ENCODE results near the gene GALNTL6. TPM values are rescaled to one million over a fixed set of nuclear protein-coding genes. Genes with fewer than 3 reads are reported as not detected.

The GALNTL6 gene
- total and polyA plus RNA-seq, 2 of the 4 experiments (the other 2 are of a cell fraction), result under 0.01 TPM; not detected in 1

DNA sequence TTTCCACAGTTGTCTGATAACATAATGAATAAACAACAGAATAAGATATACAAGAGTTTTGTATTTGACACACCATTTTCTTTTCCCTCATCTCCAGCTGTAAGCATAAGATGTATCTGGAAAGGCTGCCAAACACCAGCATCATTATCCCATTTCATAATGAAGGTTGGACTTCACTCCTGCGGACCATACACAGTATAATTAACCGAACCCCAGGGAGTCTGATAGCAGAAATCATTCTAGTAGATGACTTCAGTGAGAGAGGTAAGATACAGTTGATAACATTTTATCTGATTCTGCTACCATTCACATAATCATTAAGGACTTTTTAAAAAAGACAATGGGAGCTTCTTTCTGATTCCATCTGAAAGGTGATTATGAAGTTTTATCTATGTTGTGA, 535.2 kb downstream of the GALNTL6 start:
- Histone ChIP-seq H2BK20ac (ENCODE audit: low read depth, low read length) (no peak overlapping the region), H4K91ac (ENCODE audit: insufficient read depth, low read depth, low read length) (no peak overlapping the region), H3K27me3 (ENCODE audit: control insufficient read depth, insufficient read depth, low read length) (no peaks in the 10 kb centered on the region), H3K9me1 (ENCODE audit: insufficient read depth, low read length) (no peaks in the 10 kb centered on the region), H4K8ac (ENCODE audit: low read depth in 2 of 2, low read length in 2 of 2) (no peak overlapping the region), H2AK9ac (replicated peaks; ENCODE audit: low read depth, low read length, poor library complexity) (no peak overlapping the region), H3K36me3 (ENCODE audit: control insufficient read depth, insufficient read depth, low read length) (no peaks in the 10 kb centered on the region), H3K4me1 (ENCODE audit: control insufficient read depth, insufficient read depth, low read length) (no peaks in the 10 kb centered on the region), H2AFZ (replicated peaks; ENCODE audit: low read length, poor library complexity) (no peak overlapping the region), H3K27ac (ENCODE audit: insufficient read depth, low read length) (no peak overlapping the region), H2BK120ac (ENCODE audit: low read depth, low read length) (no peak overlapping the region), H3K79me1 (ENCODE audit: low read depth in 1 of 2, low read length in 2 of 2) (no peaks in the 10 kb centered on the region), H2AK5ac (ENCODE audit: low read depth, low read length) (no peak overlapping the region), H3K4me3 (ENCODE audit: insufficient read depth, low read depth, low read length) (no peak overlapping the region), H4K5ac (ENCODE audit: low read depth, low read length) (no peak overlapping the region), H2BK5ac (ENCODE audit: low read depth, low read length, poor library complexity, severe bottlenecking) (no peak overlapping the region), H4K20me1 (ENCODE audit: insufficient read depth, low read length) (no peaks in the 10 kb centered on the region), H2BK15ac (ENCODE audit: low read depth, low read length) (no peak overlapping the region), H3K9me3 (ENCODE audit: control insufficient read depth, insufficient read depth, low read length) (peaks cover 3% of the 10 kb centered on the region; the same call in 1 of the 2 replicates), H3K23ac (ENCODE audit: low read depth, low read length) (no peak overlapping the region), H3K9ac (ENCODE audit: low read depth, low read length) (no peak overlapping the region), H3K14ac (replicated peaks; ENCODE audit: low read depth, low read length) (no peak overlapping the region), H3K18ac (ENCODE audit: low read depth, low read length) (no peak overlapping the region), H3K56ac (ENCODE audit: extremely low read depth, insufficient read depth, low read length) (no peak overlapping the region), H3K4me2 (ENCODE audit: low read depth, low read length) (no peak overlapping the region), H3K4ac (ENCODE audit: low read depth, low read length) (no peak overlapping the region)
- WGBS, 2 experiments (ENCODE audit: extremely low coverage in 2 of 2, insufficient read length in 1 of 2), result no CpG with 5 or more reads among the region's 2 CpGs
- TF ChIP-seq, protein P1, sequence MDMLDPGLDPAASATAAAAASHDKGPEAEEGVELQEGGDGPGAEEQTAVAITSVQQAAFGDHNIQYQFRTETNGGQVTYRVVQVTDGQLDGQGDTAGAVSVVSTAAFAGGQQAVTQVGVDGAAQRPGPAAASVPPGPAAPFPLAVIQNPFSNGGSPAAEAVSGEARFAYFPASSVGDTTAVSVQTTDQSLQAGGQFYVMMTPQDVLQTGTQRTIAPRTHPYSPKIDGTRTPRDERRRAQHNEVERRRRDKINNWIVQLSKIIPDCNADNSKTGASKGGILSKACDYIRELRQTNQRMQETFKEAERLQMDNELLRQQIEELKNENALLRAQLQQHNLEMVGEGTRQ (IDR thresholded peaks at IDR 0.05; ENCODE audit: low read depth, low read length), result no peak
- TF ChIP-seq, protein P2, sequence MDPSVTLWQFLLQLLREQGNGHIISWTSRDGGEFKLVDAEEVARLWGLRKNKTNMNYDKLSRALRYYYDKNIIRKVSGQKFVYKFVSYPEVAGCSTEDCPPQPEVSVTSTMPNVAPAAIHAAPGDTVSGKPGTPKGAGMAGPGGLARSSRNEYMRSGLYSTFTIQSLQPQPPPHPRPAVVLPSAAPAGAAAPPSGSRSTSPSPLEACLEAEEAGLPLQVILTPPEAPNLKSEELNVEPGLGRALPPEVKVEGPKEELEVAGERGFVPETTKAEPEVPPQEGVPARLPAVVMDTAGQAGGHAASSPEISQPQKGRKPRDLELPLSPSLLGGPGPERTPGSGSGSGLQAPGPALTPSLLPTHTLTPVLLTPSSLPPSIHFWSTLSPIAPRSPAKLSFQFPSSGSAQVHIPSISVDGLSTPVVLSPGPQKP (IDR thresholded peaks at IDR 0.05; ENCODE audit: borderline replicate concordance, low read depth, low read length), result no peak
- TF ChIP-seq RCOR1 (IDR thresholded peaks at IDR 0.05; ENCODE audit: insufficient replicate concordance, low read length), result no peak
- no peak for TF ChIP-seq BHLHE40 (IDR thresholded peaks at IDR 0.05; ENCODE audit: low read depth, low read length)
- no peak for TF ChIP-seq MAZ (IDR thresholded peaks at IDR 0.05; ENCODE audit: borderline replicate concordance, low read depth, low read length)
- no peak for TF ChIP-seq CHD1 (IDR thresholded peaks at IDR 0.05; ENCODE audit: low read depth, low read length)
- no peak for TF ChIP-seq NFE2L2 (IDR thresholded peaks at IDR 0.05; ENCODE audit: low read depth, low read length)
- no peak for TF ChIP-seq RAD21 (IDR thresholded peaks at IDR 0.05; ENCODE audit: low read length)
- TF ChIP-seq CEBPB (IDR thresholded peaks at IDR 0.05; ENCODE audit: low read depth, low read length), result no peak
- no peak for TF ChIP-seq POLR2A (IDR thresholded peaks at IDR 0.05; ENCODE audit: low read depth, low read length)
- TF ChIP-seq MAFK (IDR thresholded peaks at IDR 0.05; ENCODE audit: low read depth, low read length), result no peak
- TF ChIP-seq RFX5 (IDR thresholded peaks at IDR 0.05; ENCODE audit: low read depth, low read length), result no peak
- no peak for TF ChIP-seq MXI1 (IDR thresholded peaks at IDR 0.05; ENCODE audit: borderline replicate concordance, low read depth, low read length)
- no peak for TF ChIP-seq SMC3 (IDR thresholded peaks at IDR 0.05; ENCODE audit: low read depth, low read length)
- no peak for ATAC-seq (ENCODE audit: low read depth)
- in situ Hi-C loops (cut with MboI; ENCODE audit: low sequenced_read_pairs), result no loop called here
- CTCF ChIA-PET, result no interaction called here
- POLR2A ChIA-PET (ENCODE audit: unreplicated experiment), result no interaction called here
- dilution Hi-C loops (cut with HindIII; ENCODE audit: low sequenced_read_pairs, unreplicated experiment), result no loop called here
- intact Hi-C loops (cut with micrococcal nuclease), result no loop called here
- DNase-seq, result no peak
- no TSS peak for BruUV-seq (replicated peaks)
